ENCODE data around the gene MYOF.

MYOF gene, protein sequence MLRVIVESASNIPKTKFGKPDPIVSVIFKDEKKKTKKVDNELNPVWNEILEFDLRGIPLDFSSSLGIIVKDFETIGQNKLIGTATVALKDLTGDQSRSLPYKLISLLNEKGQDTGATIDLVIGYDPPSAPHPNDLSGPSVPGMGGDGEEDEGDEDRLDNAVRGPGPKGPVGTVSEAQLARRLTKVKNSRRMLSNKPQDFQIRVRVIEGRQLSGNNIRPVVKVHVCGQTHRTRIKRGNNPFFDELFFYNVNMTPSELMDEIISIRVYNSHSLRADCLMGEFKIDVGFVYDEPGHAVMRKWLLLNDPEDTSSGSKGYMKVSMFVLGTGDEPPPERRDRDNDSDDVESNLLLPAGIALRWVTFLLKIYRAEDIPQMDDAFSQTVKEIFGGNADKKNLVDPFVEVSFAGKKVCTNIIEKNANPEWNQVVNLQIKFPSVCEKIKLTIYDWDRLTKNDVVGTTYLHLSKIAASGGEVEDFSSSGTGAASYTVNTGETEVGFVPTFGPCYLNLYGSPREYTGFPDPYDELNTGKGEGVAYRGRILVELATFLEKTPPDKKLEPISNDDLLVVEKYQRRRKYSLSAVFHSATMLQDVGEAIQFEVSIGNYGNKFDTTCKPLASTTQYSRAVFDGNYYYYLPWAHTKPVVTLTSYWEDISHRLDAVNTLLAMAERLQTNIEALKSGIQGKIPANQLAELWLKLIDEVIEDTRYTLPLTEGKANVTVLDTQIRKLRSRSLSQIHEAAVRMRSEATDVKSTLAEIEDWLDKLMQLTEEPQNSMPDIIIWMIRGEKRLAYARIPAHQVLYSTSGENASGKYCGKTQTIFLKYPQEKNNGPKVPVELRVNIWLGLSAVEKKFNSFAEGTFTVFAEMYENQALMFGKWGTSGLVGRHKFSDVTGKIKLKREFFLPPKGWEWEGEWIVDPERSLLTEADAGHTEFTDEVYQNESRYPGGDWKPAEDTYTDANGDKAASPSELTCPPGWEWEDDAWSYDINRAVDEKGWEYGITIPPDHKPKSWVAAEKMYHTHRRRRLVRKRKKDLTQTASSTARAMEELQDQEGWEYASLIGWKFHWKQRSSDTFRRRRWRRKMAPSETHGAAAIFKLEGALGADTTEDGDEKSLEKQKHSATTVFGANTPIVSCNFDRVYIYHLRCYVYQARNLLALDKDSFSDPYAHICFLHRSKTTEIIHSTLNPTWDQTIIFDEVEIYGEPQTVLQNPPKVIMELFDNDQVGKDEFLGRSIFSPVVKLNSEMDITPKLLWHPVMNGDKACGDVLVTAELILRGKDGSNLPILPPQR (N-terminal part only)

DNA sequence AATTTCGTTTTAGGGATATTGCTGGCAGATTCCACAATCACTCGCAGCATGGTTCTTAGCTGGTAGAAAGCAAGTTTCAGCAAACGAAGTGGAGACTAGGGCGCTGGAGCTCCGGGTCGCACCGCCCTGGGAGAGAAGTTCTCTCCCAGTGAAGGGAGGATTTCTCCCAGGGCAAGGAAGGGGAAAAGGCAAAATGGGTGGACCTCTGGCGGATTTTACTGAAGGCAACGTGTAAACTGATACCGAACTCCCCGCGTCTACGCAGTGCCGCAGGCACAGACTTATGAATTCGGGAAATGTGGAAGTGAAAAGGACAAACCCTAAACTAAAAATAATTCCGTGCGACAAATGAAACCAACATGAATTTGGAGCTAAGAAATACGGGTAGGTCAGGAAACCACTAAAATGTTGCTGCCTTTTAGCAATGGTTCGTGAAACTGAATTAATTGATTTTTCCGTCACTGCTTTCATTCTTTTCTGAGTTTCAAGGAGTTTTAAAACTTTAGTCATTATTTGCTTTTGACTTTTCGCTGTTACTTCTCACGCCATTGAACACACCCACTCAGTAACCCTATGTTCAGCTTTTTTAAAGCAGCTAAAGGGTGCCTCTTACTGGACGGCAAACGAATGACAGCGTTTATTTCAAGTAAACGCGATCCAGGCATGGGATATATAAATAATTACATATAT lies at the start of gene MYOF:
Gene MYOF, minus strand, starts transcription at position 190 of the 690 bp plus-strand sequence. Its CDS starts 140 bp downstream, at position 50.
- DNase-seq: peak in 1 of 2 experiments; percentile 25

DNA sequence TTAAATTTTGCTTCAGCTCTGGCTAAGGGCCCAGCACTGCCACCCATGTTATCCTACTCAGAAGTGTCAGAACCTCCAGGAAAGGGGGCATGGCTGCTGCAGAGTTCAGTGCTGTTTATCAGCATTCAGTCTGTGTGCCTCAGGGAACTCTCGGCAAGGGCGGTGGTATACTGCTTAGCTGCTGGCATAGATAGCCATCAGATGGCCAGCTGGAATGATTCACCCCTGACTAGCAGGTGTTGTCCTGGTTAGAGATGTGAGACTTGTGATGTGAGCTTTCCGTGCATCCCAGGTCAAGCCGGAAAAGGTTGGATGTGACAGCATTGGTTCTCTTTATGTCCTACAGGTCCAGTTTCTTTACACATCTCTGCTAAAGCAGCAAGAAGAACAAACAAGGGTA lies 36.4 kb upstream of the MYOF start:
- no peak for DNase-seq

DNA sequence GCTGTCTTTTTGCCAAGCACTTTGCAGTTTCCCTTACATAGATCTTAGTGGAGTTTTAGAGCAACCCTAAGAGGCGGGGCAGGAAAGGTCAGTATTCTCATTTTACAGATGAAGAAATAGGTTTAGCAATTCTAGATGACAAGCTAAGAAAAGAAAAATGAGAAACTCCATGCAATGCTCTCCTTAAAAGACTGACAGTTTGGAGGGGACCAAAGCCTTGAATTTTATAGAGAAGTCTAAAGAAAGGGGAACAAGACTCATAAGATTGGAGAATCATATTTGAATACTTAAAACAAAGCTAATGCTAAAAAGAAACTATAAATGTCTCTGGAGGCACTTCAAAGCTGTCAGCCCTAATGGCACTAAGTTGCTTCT lies 33.9 kb upstream of the MYOF start:
- no peak for DNase-seq

DNA sequence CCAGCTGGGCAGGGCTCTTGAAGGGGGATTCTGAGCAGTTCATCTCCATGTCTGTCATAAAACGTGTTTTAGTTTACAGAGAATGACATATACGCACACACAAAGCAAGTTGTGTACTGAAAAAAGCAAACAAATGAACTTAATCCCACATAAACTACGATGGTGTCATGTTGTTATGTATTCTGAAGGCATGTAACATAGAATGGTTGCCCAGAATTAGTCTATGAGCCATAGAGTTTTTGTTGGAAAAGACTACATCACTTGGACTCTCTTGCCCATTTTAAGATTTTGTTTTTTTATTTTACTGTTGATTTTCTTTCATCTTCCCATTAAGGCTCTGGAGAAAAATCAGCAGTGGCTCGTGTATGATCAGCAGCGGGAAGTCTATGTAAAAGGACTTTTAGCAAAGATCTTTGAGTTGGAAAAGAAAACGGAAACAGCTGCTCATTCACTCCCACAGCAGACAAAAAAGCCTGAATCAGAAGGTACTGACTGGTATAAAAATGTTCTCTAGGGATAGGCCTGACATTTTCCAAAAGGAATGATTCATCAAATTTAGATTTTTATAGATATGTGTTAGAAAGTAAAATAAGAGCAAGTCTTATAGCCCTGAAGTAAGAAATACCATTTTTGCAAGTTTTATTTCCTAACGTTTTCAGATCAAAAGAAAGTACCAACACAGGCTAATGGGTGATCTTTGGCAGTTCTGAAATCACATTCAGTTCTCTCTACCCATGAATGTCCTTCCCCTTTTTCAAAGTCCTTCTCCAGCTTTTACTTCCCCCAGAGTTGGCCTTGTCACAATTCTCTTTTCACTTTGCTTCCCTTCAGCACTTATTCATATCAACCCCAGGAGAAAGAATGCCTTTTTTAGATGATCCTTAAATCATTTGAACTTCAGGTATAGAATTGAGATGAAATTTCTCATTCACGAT lies 33.2 kb upstream of the MYOF start:
- DNase-seq: no peak

DNA sequence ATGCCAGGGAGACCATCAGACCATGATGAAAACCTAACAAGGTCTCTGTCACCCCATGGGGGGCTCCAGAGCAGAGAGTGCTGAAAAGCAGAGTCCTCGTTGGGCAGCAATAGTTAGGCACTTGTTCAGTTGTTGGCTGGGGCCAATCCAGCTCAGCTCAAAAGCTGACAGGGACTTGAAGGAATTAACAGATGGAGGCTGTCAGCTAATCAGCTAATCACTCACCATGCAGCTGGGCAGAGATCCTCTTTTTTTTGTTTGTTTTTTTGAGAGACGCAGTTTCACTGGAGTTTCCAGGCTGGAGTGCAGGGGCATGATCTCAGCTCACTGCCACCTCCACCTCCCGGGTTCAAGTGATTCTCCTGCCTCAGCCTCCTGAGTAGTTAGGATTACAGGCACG lies 32.4 kb upstream of the MYOF start:
- no peak for DNase-seq

DNA sequence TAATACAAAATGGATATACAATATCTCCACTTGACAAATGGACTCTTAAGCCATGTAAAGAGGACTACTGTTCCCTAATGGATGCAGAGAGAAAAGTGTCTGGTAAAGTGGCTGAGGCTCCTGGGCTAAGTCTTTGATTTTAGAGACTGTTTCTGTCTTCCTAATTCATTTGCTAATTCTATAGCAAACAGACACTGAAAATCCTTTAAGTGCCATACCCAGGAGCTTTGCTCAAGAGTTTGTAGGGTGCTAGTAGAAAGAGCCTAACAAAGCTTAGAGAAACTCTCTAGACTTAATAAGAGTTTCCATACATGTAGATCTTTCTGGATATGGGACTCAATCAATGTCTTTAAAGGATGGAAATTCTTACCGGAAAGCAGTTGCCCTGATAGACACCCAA lies 31.0 kb upstream of the MYOF start:
- DNase-seq: no peak

DNA sequence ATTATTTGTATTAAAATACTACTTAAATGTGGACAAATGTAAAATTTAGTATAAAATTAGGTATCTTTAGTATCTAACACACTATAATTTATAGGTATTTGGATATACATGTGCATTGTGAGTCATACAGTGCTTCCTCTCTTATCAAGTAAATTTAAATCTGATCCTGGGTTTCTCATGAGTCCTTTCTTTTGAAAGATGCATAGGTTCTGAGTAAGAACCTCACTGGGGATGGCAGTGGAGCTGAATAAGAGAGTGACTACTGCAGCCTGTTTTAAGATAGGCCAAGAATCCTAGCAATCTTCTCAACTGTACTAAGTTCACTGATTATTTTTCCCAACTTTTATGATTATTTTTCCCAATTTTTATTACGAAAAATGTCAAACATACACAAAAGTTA lies 30.4 kb upstream of the MYOF start:
- DNase-seq: no peak

DNA sequence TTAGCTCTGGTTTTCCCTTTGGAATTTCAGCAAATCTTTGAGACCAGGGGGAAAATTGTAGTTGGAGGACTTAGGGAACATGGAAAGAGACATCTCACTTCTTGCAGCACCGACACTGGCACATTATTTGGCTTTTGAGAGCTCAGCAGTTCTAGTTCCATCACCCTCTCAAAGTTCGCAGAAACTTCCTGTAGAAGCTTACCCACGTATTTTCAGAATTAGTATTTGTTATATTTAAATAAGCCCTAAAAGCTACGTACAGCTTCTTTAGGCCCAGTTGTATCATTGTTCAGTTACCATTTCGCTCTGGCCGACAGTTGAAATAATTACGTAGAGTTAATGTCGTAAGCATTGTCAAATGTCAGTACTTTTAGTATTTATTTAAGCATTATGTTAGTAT lies 27.7 kb upstream of the MYOF start:
- DNase-seq: no peak

DNA sequence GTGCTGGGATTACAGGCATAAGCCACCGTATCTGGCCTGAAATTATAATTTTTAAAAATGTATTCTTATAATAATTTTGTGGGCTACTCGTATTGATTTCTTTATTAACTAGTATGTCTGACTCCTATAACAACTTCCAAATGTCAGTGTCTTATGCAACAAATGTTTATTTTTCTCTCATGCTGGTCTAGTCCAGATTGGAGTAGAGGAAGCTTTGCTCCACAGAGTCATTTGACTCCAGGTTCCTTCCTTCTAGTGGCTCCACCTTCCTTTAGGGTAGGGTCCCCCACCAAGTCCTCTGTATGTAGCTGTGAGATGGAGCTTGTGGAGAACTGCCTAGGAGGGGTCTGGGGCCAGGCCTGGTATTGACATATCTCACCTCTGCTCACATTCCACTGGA lies 22.9 kb upstream of the MYOF start:
- DNase-seq: no peak

DNA sequence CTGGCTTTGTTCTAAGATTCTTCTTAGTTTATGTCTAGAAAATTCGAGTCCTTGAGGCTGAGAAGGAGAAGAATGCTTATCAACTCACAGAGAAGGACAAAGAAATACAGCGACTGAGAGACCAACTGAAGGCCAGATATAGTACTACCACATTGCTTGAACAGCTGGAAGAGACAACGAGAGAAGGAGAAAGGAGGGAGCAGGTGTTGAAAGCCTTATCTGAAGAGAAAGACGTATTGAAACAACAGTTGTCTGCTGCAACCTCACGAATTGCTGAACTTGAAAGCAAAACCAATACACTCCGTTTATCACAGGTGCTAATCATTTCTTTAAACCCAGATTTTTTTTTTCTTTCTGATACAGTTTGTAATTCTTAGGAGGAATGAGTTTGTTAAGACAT lies 20.9 kb upstream of the MYOF start:
- no peak for DNase-seq

DNA sequence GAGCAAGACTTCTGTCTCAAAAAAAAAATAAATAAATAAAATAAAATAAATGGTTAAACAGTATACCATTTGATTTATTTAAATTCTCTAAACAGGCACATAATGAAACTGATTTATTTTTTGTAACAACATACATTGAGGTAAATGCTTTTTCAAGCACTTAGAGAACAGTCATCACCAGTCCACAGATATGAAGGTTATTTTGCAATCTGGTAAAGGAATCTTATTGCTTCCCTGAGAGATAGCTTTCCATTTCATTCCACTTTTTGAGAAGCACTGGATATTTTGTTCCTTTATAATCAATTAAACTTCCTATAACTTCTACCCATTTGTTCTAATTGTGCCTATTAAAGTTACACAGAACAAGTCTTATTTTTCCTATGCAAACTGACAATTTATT lies 19.5 kb upstream of the MYOF start:
- DNase-seq: no peak

DNA sequence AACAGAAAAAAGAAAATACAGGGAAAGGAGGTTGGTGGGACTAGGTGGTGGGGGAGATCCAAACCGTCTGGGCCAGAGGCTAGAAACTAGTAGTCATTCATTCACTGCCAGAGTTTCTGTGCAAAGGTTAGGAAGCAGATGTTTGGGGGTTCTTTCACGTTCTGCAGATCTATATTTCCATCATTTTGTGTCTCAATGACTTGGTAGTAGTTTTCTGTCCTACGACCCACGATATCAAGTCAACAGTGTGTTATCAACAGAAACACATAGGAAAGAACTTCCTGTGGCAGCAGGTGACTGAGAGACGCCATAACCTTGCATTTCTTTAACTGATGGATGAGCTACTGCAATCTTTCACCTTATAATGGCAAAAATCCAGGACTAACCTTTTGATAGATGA lies 16.0 kb upstream of the MYOF start:
- no peak for DNase-seq

DNA sequence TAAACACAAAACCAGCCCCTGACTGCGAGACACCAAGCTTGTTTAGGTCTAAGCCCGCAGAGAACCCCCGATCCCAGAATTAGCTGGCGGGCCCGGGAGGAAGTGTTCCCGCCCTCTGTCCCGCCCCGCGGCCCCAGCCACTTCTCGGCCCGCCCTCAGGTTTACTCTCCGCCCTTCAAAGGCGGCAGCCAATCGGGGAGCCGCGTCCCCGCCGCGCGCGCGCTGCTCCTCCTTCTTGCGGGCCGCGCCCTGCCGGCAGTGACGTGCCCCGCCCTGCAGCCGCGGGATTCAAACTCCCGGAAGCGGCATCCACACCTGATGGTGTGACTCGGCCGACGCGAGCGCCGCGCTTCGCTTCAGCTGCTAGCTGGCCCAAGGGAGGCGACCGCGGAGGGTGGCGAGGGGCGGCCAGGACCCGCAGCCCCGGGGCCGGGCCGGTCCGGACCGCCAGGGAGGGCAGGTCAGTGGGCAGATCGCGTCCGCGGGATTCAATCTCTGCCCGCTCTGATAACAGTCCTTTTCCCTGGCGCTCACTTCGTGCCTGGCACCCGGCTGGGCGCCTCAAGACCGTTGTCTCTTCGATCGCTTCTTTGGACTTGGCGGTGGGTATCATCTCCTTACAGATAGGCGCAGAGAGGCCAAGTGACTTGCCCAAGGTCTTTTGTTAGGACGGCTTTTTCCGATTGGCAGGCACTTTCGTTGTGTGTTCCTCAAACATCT lies 14.3 kb upstream of the MYOF start, which contains the start of gene CEP55:
Gene CEP55, plus strand, starts transcription at position 291 of the 720 bp plus-strand sequence. CDS start 3,440 bp downstream, outside the sequence.
- peak; percentile 68 to 82 for DNase-seq

DNA sequence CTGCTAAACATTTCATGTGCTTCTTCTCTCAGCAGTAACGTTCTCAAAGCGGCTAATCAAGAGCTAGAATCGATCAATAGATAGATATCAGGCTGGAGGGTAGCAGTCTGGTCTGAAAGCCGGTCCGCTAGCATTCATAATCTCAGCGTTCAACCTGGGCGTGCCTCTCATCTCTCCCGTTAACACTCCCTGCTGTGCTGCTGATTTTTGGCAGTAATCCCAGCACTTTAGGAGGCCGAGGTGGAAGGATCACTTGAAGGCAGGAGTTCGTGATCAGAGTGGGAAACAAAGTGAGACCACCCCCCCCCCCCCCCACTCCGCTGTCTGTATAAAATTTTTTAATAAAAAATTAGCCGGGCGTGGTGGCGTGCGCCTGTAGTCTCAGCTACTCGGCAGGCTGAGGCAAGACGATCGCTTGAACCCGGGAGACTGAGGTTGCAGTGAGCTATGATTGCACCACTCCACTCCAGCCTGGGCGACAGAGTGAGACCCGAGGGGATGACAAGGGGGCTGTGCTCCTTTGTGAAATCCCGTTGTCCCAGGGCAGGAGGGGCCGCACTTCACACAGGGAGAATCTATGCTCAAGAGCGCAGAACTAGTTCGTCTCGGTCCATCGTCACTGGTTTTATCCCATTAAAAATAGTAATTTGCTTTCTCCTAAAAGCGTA lies 13.7 kb upstream of the MYOF start:
- no peak for DNase-seq

DNA sequence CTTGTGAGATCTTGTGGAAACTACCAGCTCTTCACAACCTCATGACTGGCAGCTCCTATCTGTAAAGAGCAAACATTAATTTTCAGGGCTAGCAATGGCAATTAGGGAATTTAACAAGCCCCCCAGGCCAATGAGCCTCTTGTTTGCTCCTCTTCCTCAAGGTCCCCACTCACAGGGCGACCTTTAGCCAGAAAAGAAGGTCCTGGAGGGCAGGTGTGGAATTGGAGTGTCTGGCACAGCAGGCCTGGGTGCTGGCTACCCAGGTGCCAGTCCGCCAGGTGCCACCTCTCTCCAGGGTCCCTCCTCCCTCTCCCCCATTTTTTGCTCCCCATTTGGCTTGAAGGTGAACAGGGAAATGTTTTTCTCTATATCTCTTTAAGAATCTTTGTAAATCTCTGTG lies 12.4 kb upstream of the MYOF start:
- no peak for DNase-seq

DNA sequence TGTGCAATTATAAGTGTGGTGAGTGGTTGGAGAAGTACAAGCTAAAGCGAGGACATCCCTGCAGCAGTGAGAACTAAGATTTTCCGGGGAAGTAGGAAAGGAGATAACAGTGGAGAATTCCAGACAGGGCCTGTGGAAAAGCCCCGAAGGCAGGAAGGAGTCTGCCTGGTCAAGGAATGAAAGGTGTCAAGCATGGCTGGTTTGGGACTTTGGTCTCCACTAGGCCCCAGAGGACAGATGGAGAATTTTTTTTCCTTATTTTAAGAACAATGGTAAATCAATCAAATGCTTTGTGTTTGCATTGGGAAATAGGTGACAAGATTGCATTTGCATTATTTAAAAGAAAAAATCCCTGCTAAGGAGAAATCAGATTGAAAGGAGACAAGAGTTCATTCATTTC lies 11.0 kb upstream of the MYOF start:
- DNase-seq: no peak

DNA sequence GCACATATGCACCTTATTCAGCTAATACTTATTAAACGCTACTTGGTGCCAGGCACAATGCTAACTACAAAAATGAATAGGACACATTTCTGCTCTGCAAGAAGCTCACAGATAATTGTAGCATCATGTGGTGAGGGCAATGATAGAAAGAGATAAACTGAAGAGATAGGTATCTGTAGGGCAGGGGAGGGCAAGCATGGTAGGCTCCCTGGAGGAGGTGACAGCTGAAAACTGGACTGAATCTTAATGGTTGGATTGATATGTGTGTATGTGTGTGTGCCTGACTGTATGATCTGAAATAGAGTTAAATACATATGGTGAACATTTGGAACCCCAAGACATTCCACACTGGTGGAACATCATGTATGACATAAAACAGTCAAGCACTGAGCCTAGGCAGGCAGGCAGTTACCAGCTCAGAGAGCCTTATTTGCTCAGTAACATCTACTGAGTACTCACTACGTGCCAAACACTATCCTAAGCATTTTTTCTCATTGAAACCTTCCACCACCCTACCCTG lies 9.5 kb upstream of the MYOF start:
- DNase-seq: no peak

DNA sequence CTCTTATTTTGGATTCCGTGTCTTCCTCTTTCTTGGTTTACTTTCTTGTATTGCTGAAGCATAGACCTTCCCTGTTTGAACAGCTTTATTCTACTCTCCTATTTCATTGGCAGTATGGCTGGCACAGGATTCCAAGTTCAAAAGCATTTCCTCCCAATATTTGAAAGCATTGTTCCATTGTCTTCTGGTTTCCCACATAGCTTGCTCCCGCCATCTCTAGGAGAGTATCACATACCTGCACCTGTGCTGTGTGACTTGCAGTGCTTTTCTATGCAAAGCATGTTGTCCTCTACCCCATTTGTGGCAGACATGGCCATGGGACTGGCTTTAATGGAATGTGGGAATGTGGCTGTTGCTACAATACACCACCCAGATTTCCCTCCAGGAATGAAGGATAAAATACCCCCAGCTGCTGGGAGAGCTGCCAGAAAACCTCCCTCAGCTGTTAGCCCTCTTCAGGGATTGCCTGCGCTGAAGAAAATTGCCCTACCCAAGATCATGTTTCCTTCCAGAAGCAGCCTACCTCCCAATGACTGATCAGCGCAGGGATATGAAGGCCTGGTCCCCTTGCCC lies 6.9 kb upstream of the MYOF start:
- no peak for DNase-seq

DNA sequence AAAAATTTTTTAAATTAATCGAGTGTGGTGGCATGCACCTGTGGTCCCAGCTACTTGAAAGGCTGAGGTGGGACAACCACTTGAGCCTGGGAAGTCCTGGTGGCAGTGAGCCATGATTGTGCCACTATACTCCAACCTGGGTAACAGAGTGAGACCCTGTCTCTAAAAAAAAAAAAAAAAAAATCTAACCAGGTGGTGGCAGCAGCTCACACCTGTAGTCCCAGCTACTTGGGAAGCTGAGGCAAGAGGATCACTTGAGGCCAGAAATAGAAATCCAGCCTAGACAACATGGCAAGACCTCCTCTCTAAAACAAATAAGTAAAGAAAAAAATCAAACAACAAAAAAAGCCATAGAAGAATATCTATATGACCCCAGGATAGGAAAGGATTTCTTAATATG lies 3.6 kb upstream of the MYOF start:
- no peak for DNase-seq

All from NCI-H187 (cell line).